Kidney tubule cell (primary cell): ENCODE data around the gene MSRB1.
"Not testable (repeated sequence)": the region's sequence is repeated elsewhere in the genome, so short reads cannot be mapped to it uniquely, and the experiment has no call there.

Source experiments
- DNase-seq: peaks from one replicate; pipeline ENCODE4 v3.0.0-alpha.2; 2018; ENCODE audit warnings: low spot score

The MSRB1 gene

GRCh38 chr16:1978476-1979120 is 35.6 kb upstream of the MSRB1 start:
- DNase-seq: no peak

- DNase-seq: no peak
These were observed 34.9 kb upstream of the MSRB1 start for GRCh38 chr16:1977875-1978268.

GRCh38 chr16:1976951-1977874 is 34.2 kb upstream of the MSRB1 start:
- no peak for DNase-seq

GRCh38 chr16:1976216-1976520 is 33.2 kb upstream of the MSRB1 start:
- no peak for DNase-seq

- no peak for DNase-seq
These were observed 32.6 kb upstream of the MSRB1 start for GRCh38 chr16:1975432-1976215.

GRCh38 chr16:1974157-1975070 is 31.4 kb upstream of the MSRB1 start:
- DNase-seq: no peak

GRCh38 chr16:1973461-1974156 is 30.6 kb upstream of the MSRB1 start:
- no peak for DNase-seq

GRCh38 chr16:1972490-1972877 is 29.5 kb upstream of the MSRB1 start:
- DNase-seq: peak; percentile 39

GRCh38 chr16:1971796-1972489 is 28.9 kb upstream of the MSRB1 start, which contains the start of gene TBL3:
Gene TBL3, plus strand, starts transcription at chr16:1972053. Its CDS starts 112 bp downstream, at chr16:1972165.
- peak; percentile 96 for DNase-seq

- DNase-seq: no peak
These were observed 25.4 kb upstream of the MSRB1 start for GRCh38 chr16:1968146-1968953.

- no peak for DNase-seq
These were observed 23.5 kb upstream of the MSRB1 start, which contains the start of gene RNF151 for GRCh38 chr16:1966460-1966859. Gene RNF151, plus strand, starts transcription at chr16:1966856. Its CDS starts 26 bp downstream, at chr16:1966882.

- peak; percentile 20 for DNase-seq
These were observed 22.5 kb upstream of the MSRB1 start for GRCh38 chr16:1965396-1966001.

- peak; percentile 99 for DNase-seq
These were observed 21.8 kb upstream of the MSRB1 start, which contains the start of gene RPS2 for GRCh38 chr16:1964506-1965395. Gene RPS2, minus strand, starts transcription at chr16:1964826. Its CDS starts 201 bp downstream, at chr16:1964625.

- DNase-seq: peak; percentile 55
These were observed 21.0 kb upstream of the MSRB1 start for GRCh38 chr16:1963806-1964505.

- not testable (repeated sequence) for DNase-seq
These were observed 19.5 kb upstream of the MSRB1 start for GRCh38 chr16:1962161-1963153.

- no peak for DNase-seq
These were observed 18.7 kb upstream of the MSRB1 start for GRCh38 chr16:1961651-1962067.
